Diencephalon (tissue), 1 donor: ENCODE results near the gene KCTD15. TPM values are rescaled to one million over a fixed set of nuclear protein-coding genes. Genes with fewer than 3 reads are reported as not detected.

Experiments
- total RNA-seq: library from RNA; depleted of rRNA; stranded (reverse); fragments of >200 nt; gene quantifications from one replicate; pipeline ENCODE4 v1.2.3, GENCODE V29; 2014

KCTD15 gene
- 48.0 TPM for total RNA-seq

GRCh38 chr19:33796164-33796875 is at the start of gene KCTD15:
KCTD15 (plus strand) TSS chr19:33796870; CDS start chr19:33800455, 3,585 bp downstream.

Other genes starting within 250 kb of the KCTD15 start
- gene CHST8, start 174.9 kb upstream of the KCTD15 start, total RNA-seq = 6.7 TPM